Right lobe of liver (tissue), 6 donors: Measurements from ENCODE around the gene RAP1GDS1. TPM values are rescaled to one million over a fixed set of nuclear protein-coding genes. Genes with fewer than 3 reads are reported as not detected.

Source experiments
- ATAC-seq, 4 donors: fragments of 200-7000 bp; cut with Tn5 transposase; one replicate each; pipeline ENCODE4 v1.9.1; 2020; ENCODE audit warnings: mild to moderate bottlenecking in 4 of 4, moderate library complexity in 4 of 4
- DNase-seq, 3 donors: peaks; one replicate each; pipeline ENCODE4 v3.0.0-alpha.2; 2020
- H3K27ac ChIP-seq, 3 donors: fragments of 200-600 bp; one replicate each; pipeline ENCODE4 v1.8.0; 2022
- H3K27me3 ChIP-seq, 2 donors: fragments of 200-600 bp; one replicate each; pipeline ENCODE4 v1.8.0; 2022
- H3K36me3 ChIP-seq, 4 donors: fragments of 200-600 bp; sonication (generic) in 1 of 4; one replicate each; pipeline versions ENCODE4 v1.5.1 to v1.8.0; 2017 to 2022; ENCODE audit warnings: control low read depth in 1 of 4
- H3K4me1 ChIP-seq, 4 donors: fragments of 200-600 bp; sonication (generic) in 1 of 4; one replicate each; pipeline versions ENCODE4 v1.5.1 to v1.8.0; 2017 to 2022; ENCODE audit warnings: control low read depth in 1 of 4
- H3K4me3 ChIP-seq, 3 donors: fragments of 200-600 bp; one replicate each; pipeline ENCODE4 v1.8.0; 2022
- H3K9me3 ChIP-seq, 4 donors: fragments of 200-600 bp; sonication (generic) in 1 of 4; one replicate each; pipeline versions ENCODE4 v1.5.1 to v1.8.0; 2017 to 2022; ENCODE audit warnings: control low read depth in 1 of 4
- POLR2A ChIP-seq: fragments of 450-650 bp; IDR thresholded peaks from one replicate; pipeline ENCODE4 v1.6.1; 2017; ENCODE audit warnings: antibody characterized with exemption, mild to moderate bottlenecking
- WGBS: methylation state at CpG from one replicate; pipeline ENCODE4 v1.1.6; 2018; ENCODE audit warnings: low coverage, low lambda C conversion rate; ENCODE audit not compliant: insufficient coverage; ENCODE audit errors: missing lambda C conversion rate; 5-methylcytosine and 5-hydroxymethylcytosine counted together
- intact Hi-C, 2 donors: fragments of 100-400 bp; cut with DNase I; formaldehyde crosslinking; loops; one replicate each; pipeline versions ENCODE4 v1.11.2 to v1.14.1; 2022
- total RNA-seq, 6 experiments: library from RNA; depleted of rRNA in 2 of 6; stranded (reverse); fragments of >200 nt in 2 of 6; fragmentation: NEBNext Ultra II Directional in 3 of 6; extraction: Animal tissue kit (Norgen Biotek cat#: 25700) in 3 of 6; gene quantifications; one replicate each; pipeline versions ENCODE4 v1.1.0 to v1.2.4, GENCODE V29; 2016 to 2023
- TF ChIP-seq, protein P1 (sequence below), 4 donors: fragments of 200-600 bp in 3 of 4; fragments of 450-650 bp in 1 of 4; IDR thresholded peaks; one replicate each; pipeline versions ENCODE4 v1.5.1 to v1.8.0; 2016 to 2022; ENCODE audit warnings: antibody characterized with exemption in 4 of 4, mild to moderate bottlenecking in 2 of 4
- donor health status: DM: no; HTN: yes; CAD: no.
- donor health status: DM: no; HTN: no; CAD: no.
- donor health status: DM: no; HTN: no; CAD: no.
- donor health status: DM: no; HTN: yes; CAD: no.
- donor health status: DM: no; HTN: yes; CAD: no.

The RAP1GDS1 gene
- total RNA-seq, 6 experiments from 2014 or later, result 17.4 to 29.8 (median 20.9) TPM

DNA sequence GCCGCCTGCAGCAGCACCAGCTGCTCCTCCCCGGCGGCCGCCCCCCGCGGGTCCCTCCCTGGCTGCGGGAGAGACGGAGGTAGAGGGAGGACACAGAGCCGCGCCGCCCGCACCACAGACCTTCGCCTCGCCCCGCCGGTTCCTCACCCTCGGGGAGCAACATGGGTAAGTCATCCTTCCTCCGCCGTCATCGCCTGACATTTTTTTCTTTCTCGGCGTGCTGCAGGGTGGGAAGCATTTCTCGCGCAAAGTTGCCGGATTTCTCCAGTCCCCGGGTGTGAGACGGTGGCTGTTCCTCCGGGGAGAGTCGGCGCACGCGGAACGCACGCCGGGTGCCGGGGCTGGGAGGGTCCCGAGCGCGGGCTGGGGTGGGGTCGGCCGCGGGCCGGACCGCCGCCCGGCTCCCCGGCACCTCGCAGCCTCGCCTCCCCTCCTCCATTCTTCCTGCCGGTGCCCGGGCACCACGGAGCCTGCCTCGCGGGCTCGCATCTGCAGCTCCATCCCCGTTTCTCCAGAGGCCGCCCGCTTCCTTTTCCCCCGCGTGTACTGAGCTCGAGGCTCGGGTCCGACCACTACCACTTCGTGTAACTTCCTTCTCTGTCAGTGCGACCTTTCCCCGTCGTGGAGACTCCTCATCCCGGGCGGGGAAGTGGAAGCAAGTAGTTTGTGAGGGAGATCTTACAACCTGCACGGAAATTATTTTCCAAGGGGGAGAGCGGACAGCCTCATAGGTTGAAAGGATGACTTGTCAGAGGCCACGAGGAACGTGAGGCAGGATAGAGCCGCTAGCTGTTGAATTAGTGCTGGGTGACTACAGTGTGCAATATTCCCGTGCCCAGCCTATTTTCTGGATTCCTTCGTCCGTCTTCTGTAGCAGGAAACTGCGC is 464 bp downstream of the RAP1GDS1 start:
- DNase-seq (peak; percentile 61 to 75 (median 62)), ATAC-seq (peak; percentile 12 to 22 (median 16))
- under 1% methylated on average over 21 of the region's 78 CpGs for WGBS
- intact Hi-C loops, result no loop called here
- Histone ChIP-seq H3K4me3 (peak overlapping the region; percentile 61 to 80 (median 72)), H3K36me3 (no peaks in the 10 kb centered on the region), H3K9me3 (no peaks in the 10 kb centered on the region), H3K27me3 (no peaks in the 10 kb centered on the region), H3K4me1 (peaks cover 0 to 20% (median 0%) of the 10 kb centered on the region in 4 donors), H3K27ac (peak overlapping the region; percentile 46 to 80 (median 76))
- TF ChIP-seq POLR2A, result no peak
- TF ChIP-seq, protein P1, sequence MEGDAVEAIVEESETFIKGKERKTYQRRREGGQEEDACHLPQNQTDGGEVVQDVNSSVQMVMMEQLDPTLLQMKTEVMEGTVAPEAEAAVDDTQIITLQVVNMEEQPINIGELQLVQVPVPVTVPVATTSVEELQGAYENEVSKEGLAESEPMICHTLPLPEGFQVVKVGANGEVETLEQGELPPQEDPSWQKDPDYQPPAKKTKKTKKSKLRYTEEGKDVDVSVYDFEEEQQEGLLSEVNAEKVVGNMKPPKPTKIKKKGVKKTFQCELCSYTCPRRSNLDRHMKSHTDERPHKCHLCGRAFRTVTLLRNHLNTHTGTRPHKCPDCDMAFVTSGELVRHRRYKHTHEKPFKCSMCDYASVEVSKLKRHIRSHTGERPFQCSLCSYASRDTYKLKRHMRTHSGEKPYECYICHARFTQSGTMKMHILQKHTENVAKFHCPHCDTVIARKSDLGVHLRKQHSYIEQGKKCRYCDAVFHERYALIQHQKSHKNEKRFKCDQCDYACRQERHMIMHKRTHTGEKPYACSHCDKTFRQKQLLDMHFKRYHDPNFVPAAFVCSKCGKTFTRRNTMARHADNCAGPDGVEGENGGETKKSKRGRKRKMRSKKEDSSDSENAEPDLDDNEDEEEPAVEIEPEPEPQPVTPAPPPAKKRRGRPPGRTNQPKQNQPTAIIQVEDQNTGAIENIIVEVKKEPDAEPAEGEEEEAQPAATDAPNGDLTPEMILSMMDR (IDR thresholded peaks at IDR 0.05), result no peak

DNA sequence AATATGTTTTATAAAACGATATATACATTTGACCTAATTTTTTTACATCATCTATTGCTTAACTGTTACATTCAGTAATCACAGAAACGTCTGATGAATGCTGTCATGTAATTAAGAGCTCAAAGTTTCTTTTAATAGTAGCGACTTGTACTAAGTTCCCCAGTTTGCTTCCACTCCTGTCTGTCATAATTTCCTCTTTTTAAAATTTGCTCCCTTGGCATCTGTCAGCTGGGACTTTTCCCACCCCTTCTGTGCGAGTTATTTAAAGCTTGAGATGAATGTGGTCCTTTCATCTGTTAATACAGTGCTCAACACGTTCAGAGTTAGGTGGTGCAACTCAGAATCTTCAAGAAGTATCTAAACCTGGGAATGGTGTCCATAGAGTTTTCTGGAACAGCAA is 1.2 kb downstream of the RAP1GDS1 start:
- Histone ChIP-seq H3K4me1 (peaks cover 0 to 20% (median 0%) of the 10 kb centered on the region in 4 donors), H3K4me3 (peak overlapping the region; percentile 61 to 80 (median 72)), H3K36me3 (no peaks in the 10 kb centered on the region), H3K9me3 (no peaks in the 10 kb centered on the region), H3K27me3 (no peaks in the 10 kb centered on the region), H3K27ac (peak overlapping the region; percentile 46 to 80 (median 76))
- no peak for ATAC-seq
- no peak for DNase-seq
- 1% methylated on average over 5 of the region's 5 CpGs for WGBS
- no peak for TF ChIP-seq POLR2A
- TF ChIP-seq, protein P1 (IDR thresholded peaks at IDR 0.05), result no peak
- intact Hi-C loops, result no loop called here

DNA sequence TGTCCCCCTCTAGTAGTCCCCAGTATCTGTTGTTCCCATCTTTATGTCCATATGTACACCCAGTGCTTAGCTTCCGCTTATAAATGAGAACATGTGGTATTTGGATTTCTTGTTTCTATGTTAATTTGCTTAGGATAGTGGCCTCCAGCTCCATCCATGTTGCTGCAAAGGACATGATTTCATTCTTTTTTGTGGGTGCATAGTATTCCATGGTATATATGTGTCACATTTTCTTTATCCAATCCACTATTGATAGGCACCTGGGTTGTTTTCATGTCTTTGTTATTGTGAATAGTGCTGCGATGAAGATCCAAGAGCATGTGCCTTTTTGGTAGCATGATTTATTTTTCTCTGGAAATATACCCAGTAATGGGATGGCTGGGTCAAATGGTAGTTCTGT is 6.3 kb downstream of the RAP1GDS1 start:
- H3K27ac ChIP-seq, result no peak overlapping the region
- H3K4me1 ChIP-seq, result peaks cover 0 to 11% (median 0%) of the 10 kb centered on the region in 4 donors
- intact Hi-C loops, result no loop called here
- 90% methylated on average over 2 of the region's 2 CpGs for WGBS
- H3K4me3 ChIP-seq, result no peak overlapping the region
- no peaks in the 10 kb centered on the region for H3K27me3 ChIP-seq
- TF ChIP-seq, protein P1 (IDR thresholded peaks at IDR 0.05), result no peak
- TF ChIP-seq POLR2A, result no peak
- ATAC-seq (no peak), DNase-seq (no peak)
- H3K9me3 ChIP-seq, result no peaks in the 10 kb centered on the region
- no peaks in the 10 kb centered on the region for H3K36me3 ChIP-seq

- TF ChIP-seq, protein P1 (IDR thresholded peaks at IDR 0.05), result no peak
- TF ChIP-seq POLR2A, result no peak
- intact Hi-C loops, result no loop called here
- 88% methylated on average over 2 of the region's 2 CpGs for WGBS
- H3K4me1 ChIP-seq, result no peaks in the 10 kb centered on the region
- DNase-seq (no peak), ATAC-seq (no peak)
- no peak overlapping the region for H3K4me3 ChIP-seq
- no peaks in the 10 kb centered on the region for H3K27me3 ChIP-seq
- H3K9me3 ChIP-seq, result no peaks in the 10 kb centered on the region
- no peaks in the 10 kb centered on the region for H3K36me3 ChIP-seq
- H3K27ac ChIP-seq, result no peak overlapping the region
These were observed 14.0 kb downstream of the RAP1GDS1 start for GRCh38 chr4:98275145-98275544.
